Kasumi-1 (cell line): ENCODE results near the gene CDK11A.
"Not testable (repeated sequence)": the region's sequence is repeated elsewhere in the genome, so short reads cannot be mapped to it uniquely, and the experiment has no call there.

ENCODE experiments used
- DNase-seq, 2 experiments: peaks; one replicate each; lab custom pipeline; 2025; lab: John Stamatoyannopoulos, UW

The CDK11A gene

DNA sequence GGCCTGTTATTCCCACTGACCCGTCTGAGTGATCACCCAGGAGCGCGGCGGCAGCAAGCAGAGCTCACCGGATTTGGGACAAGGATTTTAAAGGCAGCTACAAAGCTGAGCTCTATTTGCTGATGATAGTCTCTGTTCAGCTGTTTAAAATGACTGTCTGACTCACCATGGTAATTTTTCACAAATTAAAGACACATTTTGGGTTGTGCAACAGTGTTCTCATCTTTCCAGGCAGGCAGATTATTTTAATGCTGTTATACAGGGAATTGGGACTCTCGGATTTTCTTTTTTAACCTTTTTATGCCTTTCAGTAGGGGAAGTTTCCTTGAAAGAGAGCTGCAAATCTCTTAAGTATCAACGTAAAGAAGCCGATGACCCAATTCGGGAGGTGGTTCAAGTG is 61.8 kb downstream of the CDK11A start:
- not testable (repeated sequence) for DNase-seq

DNA sequence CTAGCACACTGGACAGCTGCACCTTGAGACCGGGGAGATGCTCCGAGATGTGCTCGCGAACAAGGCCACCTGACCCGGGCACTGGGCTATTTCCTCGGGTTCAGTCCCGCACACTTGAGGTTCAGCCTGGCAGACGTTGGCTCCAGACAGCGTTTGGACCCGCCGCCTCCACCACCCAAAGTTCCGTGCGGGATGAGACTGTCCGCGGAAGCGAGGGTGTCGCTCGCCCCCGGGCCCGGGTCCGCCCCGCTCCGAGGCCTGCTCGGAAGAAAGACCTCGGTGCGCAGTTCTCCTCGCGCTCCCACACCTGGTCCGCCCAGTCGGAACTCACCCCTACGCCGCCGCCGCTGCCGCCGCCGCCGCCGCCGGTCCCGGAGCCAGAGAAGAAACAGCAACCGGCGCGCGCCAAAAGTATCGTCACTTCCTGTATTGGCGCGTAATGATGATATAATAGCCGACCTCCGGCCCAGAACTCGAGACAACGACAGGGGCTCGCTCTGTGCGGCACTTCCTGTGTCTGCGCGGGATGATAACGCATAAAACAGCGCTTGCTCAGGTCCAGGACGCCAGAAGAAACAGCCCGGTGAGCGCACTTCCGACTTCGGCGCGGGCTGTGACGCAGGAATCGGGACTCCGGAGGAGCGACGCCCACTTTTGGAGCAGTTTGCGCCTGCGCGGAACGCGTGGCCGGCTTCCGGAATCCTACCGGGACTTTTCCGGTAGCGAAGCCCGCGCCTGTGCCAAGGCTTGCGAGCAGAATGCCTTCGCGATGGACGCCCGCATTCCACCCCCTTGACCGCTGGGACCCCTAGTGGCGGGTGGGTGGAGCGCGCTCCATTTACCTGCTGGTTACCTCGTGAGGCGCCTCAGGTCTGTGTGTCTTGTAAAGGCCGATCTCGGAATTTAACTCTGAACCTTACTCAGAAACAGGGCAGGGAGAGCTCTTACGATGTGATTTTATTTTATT is 65.3 kb downstream of the CDK11A start, which contains the start of gene CDK11B:
Gene CDK11B, minus strand, starts transcription at position 422 of the 967 bp plus-strand sequence. CDS start 1,519 bp downstream, outside the sequence.
- peak; percentile 75 to 82 for DNase-seq
